ENCODE results near the gene RAD51C. TPM values are rescaled to one million over a fixed set of nuclear protein-coding genes. Genes with fewer than 3 reads are reported as not detected.

RAD51C gene
- total and polyA plus RNA-seq, 9 of the 15 experiments (the other 6 are each of a cell fraction or from before 2014, with no cell fraction given): 93.9 to 341 (median 135) TPM

DNA sequence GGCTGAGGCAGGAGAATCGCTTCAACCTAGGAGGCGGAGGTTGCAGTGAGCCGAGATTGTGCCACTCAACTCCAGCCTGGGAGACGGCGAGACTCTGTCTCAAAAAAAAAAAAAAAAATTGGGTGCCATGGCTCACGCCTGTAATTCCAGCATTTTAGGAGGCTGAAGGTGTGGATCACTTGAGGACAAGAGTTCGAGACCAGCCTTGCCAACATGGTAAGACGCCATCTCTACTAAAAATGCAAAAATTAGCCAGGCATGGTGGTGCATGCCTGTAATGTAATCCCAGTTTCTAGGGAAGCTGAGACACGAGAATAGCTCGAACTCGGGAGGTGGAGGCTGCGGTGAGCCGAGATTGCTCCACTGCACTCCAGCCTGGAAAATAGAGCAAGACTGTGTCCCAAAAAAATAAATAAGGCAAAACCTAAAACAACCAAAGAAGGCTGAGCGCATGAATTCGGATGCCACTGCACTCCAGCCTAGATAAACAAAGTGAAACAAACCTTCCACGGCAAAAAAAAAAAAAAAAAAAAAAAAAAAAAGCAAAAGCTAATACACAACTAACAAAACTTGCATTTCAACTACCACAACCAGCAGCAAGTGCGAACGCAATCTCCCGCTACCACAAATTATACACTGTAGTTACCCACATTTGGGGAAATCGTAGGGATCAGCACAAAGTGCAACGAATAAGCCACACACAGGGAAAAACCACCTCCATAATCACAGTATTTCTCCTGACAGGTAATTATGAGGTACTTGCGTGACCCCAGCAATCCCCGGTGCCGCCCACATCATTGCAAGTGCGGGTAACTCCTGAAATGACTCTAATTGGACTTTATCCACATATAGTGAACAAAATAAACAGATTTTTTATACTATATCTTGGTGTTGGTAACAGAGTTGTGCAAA is 26.2 kb upstream of the RAD51C start (continued):
- TF ChIP-seq MYNN (IDR thresholded peaks at IDR 0.05): peak; percentile 19; the same call in 1 of the 2 replicates
- no peak for TF ChIP-seq MYNN (CRISPR knock-in tag; IDR thresholded peaks at IDR 0.05)
- TF ChIP-seq OTX1 (CRISPR knock-in tag; IDR thresholded peaks at IDR 0.05): peak; percentile 84
- TF ChIP-seq CGGBP1 (CRISPR knock-in tag; IDR thresholded peaks at IDR 0.05): peak; percentile 83
- peak; percentile 40; the same call in 1 of the 2 replicates for TF ChIP-seq CEBPB (tag; IDR thresholded peaks at IDR 0.05)
- TF ChIP-seq, protein P1, sequence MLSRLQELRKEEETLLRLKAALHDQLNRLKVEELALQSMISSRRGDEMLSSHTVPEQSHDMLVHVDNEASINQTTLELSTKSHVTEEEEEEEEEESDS (CRISPR knock-in tag; IDR thresholded peaks at IDR 0.05): peak; percentile 81
- TF ChIP-seq, protein P2, sequence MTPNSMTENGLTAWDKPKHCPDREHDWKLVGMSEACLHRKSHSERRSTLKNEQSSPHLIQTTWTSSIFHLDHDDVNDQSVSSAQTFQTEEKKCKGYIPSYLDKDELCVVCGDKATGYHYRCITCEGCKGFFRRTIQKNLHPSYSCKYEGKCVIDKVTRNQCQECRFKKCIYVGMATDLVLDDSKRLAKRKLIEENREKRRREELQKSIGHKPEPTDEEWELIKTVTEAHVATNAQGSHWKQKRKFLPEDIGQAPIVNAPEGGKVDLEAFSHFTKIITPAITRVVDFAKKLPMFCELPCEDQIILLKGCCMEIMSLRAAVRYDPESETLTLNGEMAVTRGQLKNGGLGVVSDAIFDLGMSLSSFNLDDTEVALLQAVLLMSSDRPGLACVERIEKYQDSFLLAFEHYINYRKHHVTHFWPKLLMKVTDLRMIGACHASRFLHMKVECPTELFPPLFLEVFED (CRISPR knock-in tag; conservative IDR thresholded peaks at IDR 0.05): 0 out of 2 replicates have a peak, but pooled peaks have one; percentile 34
- 0 out of 2 replicates have a peak, but pooled peaks have one; percentile 17 for TF ChIP-seq TRIM28 (IDR thresholded peaks at IDR 0.05)
- TF ChIP-seq ZFP36 (IDR thresholded peaks at IDR 0.05; ENCODE audit: low read depth, low read length, partially characterized antibody): no peak
- peak; percentile 78 for TF ChIP-seq KDM5B (IDR thresholded peaks at IDR 0.05; ENCODE audit: insufficient replicate concordance, low read depth, low read length)
- TF ChIP-seq NR2C2 (CRISPR knock-in tag; IDR thresholded peaks at IDR 0.05): no peak
- TF ChIP-seq NR2C2 (tag; IDR thresholded peaks at IDR 0.05): peak; percentile 20; the same call in 1 of the 2 replicates
- peak; percentile 85 for TF ChIP-seq GTF2A2 (tag; IDR thresholded peaks at IDR 0.05)
- TF ChIP-seq ZNF584 (CRISPR knock-in tag; IDR thresholded peaks at IDR 0.05; ENCODE audit: low read depth): peak; percentile 16; the same call in 1 of the 2 replicates
- TF ChIP-seq NR4A1 (CRISPR knock-in tag; IDR thresholded peaks at IDR 0.05): no peak
- no peak for TF ChIP-seq NR4A1 (tag; IDR thresholded peaks at IDR 0.05)
- TF ChIP-seq NR2C1 (IDR thresholded peaks at IDR 0.05): 0 out of 2 replicates have a peak, but pooled peaks have one; percentile 6
- no peak for TF ChIP-seq NR2C1 (tag; IDR thresholded peaks at IDR 0.05)
- TF ChIP-seq TAF7 (tag; IDR thresholded peaks at IDR 0.05): no peak
- peak; percentile 59 for TF ChIP-seq TAF9B (IDR thresholded peaks at IDR 0.05; ENCODE audit: partially characterized antibody)
- TF ChIP-seq, protein P3, sequence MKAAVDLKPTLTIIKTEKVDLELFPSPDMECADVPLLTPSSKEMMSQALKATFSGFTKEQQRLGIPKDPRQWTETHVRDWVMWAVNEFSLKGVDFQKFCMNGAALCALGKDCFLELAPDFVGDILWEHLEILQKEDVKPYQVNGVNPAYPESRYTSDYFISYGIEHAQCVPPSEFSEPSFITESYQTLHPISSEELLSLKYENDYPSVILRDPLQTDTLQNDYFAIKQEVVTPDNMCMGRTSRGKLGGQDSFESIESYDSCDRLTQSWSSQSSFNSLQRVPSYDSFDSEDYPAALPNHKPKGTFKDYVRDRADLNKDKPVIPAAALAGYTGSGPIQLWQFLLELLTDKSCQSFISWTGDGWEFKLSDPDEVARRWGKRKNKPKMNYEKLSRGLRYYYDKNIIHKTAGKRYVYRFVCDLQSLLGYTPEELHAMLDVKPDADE (conservative IDR thresholded peaks at IDR 0.05; ENCODE audit: control insufficient read depth, low read depth, low read length): 0 out of 2 replicates have a peak, but pooled peaks have one; percentile 49
- TF ChIP-seq ZC3H8 (IDR thresholded peaks at IDR 0.05): peak; percentile 97
- TF ChIP-seq MBD2 (IDR thresholded peaks at IDR 0.05; ENCODE audit: borderline replicate concordance, low read depth): peak; percentile 56; the same call in 1 of the 2 replicates
- TF ChIP-seq MEF2A (IDR thresholded peaks at IDR 0.05; ENCODE audit: control insufficient read depth, low read depth, low read length): 0 out of 2 replicates have a peak, but pooled peaks have one; percentile 54

Data from K562 (cell line).